ENCODE results near the gene NKAIN2. TPM values are rescaled to one million over a fixed set of nuclear protein-coding genes. Genes with fewer than 3 reads are reported as not detected.

Gene NKAIN2
- total RNA-seq, 3 donors from 2014 or later (not counting 1 experiment from before 2014, with no cell fraction given), result 0.45 TPM; not detected in 2

- ATAC-seq, result no peak
- Mint-ChIP-seq H3K9me3 (peaks cover 12 to 14% of the 10 kb centered on the region in 2 donors), H3K27ac (no peak overlapping the region), H3K4me3 (no peak overlapping the region), H3K36me3 (no peaks in the 10 kb centered on the region), H3K4me1 (no peaks in the 10 kb centered on the region), H3K27me3 (ENCODE audit: low read depth in 2 of 2) (no peaks in the 10 kb centered on the region)
- TF ChIP-seq CTCF (IDR thresholded peaks at IDR 0.05), result no peak
- no peak for DNase-seq
- no peaks in the 10 kb centered on the region for H3K9me3 ChIP-seq (ENCODE audit: control insufficient read depth, insufficient read depth, low read length)
- intact Hi-C loops (cut with micrococcal nuclease), result no loop called here
- no peaks in the 10 kb centered on the region for H3K27me3 ChIP-seq (ENCODE audit: control insufficient read depth, insufficient read depth, low read length)
- no peaks in the 10 kb centered on the region for H3K36me3 ChIP-seq (ENCODE audit: control insufficient read depth, insufficient read depth, low read length)
- no peak overlapping the region for H3K27ac ChIP-seq (ENCODE audit: low read length)
- no peak overlapping the region for H3K4me3 ChIP-seq (ENCODE audit: low read length)
- no peaks in the 10 kb centered on the region for H3K4me1 ChIP-seq (ENCODE audit: control insufficient read depth, insufficient read depth, low read length)
Observed at GRCh38 chr6:124055395-124055794, 251.7 kb downstream of the NKAIN2 start.

GRCh38 chr6:124055963-124056362 lies 252.3 kb downstream of the NKAIN2 start:
- Histone ChIP-seq H3K4me1 (ENCODE audit: control insufficient read depth, insufficient read depth, low read length) (no peaks in the 10 kb centered on the region), H3K9me3 (ENCODE audit: control insufficient read depth, insufficient read depth, low read length) (no peaks in the 10 kb centered on the region), H3K4me3 (ENCODE audit: low read length) (no peak overlapping the region), H3K27ac (ENCODE audit: low read length) (no peak overlapping the region), H3K27me3 (ENCODE audit: control insufficient read depth, insufficient read depth, low read length) (no peaks in the 10 kb centered on the region), H3K36me3 (ENCODE audit: control insufficient read depth, insufficient read depth, low read length) (no peaks in the 10 kb centered on the region)
- Mint-ChIP-seq H3K4me3 (no peak overlapping the region), H3K36me3 (no peaks in the 10 kb centered on the region), H3K9me3 (peaks cover 12 to 14% of the 10 kb centered on the region in 2 donors), H3K4me1 (no peaks in the 10 kb centered on the region), H3K27me3 (ENCODE audit: low read depth in 2 of 2) (no peaks in the 10 kb centered on the region), H3K27ac (no peak overlapping the region)
- DNase-seq (no peak), ATAC-seq (no peak)
- WGBS (ENCODE audit: insufficient coverage), result 60% methylated on average over 1 of the region's 1 CpG
- intact Hi-C loops (cut with micrococcal nuclease), result no loop called here
- TF ChIP-seq CTCF (IDR thresholded peaks at IDR 0.05), result no peak

GRCh38 chr6:124056407-124057334 lies 253.0 kb downstream of the NKAIN2 start:
- H3K4me3 Mint-ChIP-seq, result no peak overlapping the region
- DNase-seq, result no peak
- no peak for TF ChIP-seq CTCF (IDR thresholded peaks at IDR 0.05)

More at GRCh38 chr6:124056407-124057334, 253.0 kb downstream of the NKAIN2 start:
- Histone ChIP-seq H3K4me3 (ENCODE audit: low read length) (no peak overlapping the region), H3K27me3 (ENCODE audit: control insufficient read depth, insufficient read depth, low read length) (no peaks in the 10 kb centered on the region), H3K4me1 (ENCODE audit: control insufficient read depth, insufficient read depth, low read length) (no peaks in the 10 kb centered on the region), H3K36me3 (ENCODE audit: control insufficient read depth, insufficient read depth, low read length) (no peaks in the 10 kb centered on the region), H3K9me3 (ENCODE audit: control insufficient read depth, insufficient read depth, low read length) (no peaks in the 10 kb centered on the region), H3K27ac (ENCODE audit: low read length) (no peak overlapping the region)
- no peak for ATAC-seq
- Mint-ChIP-seq H3K27me3 (ENCODE audit: low read depth in 2 of 2) (no peaks in the 10 kb centered on the region), H3K9me3 (peaks cover 12 to 14% of the 10 kb centered on the region in 2 donors), H3K27ac (no peak overlapping the region), H3K4me1 (no peaks in the 10 kb centered on the region), H3K36me3 (no peaks in the 10 kb centered on the region)
- WGBS (ENCODE audit: insufficient coverage), result no CpG with 5 or more reads among the region's 3 CpGs
- intact Hi-C loops (cut with micrococcal nuclease), result no loop called here
